ENCODE results near the gene KCNB1. TPM values are rescaled to one million over a fixed set of nuclear protein-coding genes. Genes with fewer than 3 reads are reported as not detected.

The KCNB1 gene
- total RNA-seq, 1 donor from 2014 or later, result 0.39 TPM

GRCh38 chr20:49394264-49394663, 88.2 kb downstream of the KCNB1 start:
- intact Hi-C loops (cut with micrococcal nuclease), result no loop called here

DNA sequence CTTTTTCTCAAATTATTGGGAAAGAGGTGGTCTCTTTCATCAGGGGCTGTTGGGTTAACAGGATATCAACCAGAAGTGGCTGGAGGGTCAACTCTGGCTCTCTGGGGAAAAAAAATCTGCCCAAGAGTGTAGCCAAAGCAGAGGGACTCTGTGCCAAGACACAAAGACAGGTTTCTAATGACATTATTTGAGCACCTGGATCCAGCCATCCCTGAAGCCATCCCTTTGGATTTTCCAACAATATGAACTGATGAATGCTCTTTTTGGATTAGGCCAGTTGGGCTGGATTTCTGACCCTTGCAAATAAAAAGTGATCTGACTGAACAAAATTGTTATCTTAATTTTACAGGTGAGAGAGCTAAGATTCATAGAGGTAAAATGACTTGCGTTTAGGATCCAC, 88.7 kb downstream of the KCNB1 start:
- intact Hi-C loops (cut with micrococcal nuclease), result no loop called here

- intact Hi-C loops (cut with micrococcal nuclease), result no loop called here
Observed at GRCh38 chr20:49392745-49393144, 89.7 kb downstream of the KCNB1 start.

- intact Hi-C loops (cut with micrococcal nuclease), result no loop called here
Observed at GRCh38 chr20:49391404-49392245, 90.8 kb downstream of the KCNB1 start.

DNA sequence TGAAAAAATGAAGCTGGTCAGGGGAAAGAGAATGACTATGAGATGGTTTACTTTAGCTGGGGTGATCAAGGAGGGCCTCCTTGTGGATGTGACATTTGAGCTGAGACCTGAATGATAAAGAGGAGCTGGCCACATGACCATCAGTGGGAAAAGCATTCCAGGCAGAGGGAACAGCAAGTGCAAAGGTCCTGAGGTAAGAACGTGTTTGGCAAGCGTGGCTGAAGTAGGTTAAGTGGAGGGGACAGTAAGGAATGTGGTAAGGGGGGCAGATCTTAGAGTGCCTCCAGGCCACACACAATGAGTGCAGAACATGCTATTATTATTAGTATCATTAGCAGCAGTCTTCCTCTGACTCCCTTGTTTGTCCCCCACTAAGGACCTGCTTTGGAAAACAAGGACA, 92.6 kb downstream of the KCNB1 start:
- intact Hi-C loops (cut with micrococcal nuclease), result loop anchor here (10.0 kb wide), 1 partner anchor 95 kb away; the partner anchor contains the start of gene KCNB1

DNA sequence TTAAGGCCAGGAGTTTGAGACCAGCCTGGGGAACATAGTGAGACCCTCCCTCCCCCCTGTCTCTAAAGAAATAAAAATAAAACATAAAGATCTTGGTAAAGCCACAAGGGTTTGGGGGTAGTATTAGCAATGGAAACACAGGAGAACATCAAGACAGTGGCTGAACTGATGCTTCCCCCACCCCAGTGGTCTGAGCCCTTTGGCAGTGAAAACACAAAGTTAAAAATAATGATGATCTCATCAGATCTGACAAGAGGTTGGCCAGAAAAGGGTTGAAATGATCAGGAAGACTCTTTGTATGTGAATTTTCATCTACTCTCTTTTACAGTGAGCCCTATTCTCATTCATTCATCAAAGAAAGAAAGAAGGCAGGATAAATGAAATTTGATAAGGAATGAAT, 93.7 kb downstream of the KCNB1 start:
- intact Hi-C loops (cut with micrococcal nuclease), result loop anchor here (10.0 kb wide), 1 partner anchor 96 kb away; the partner anchor contains the start of gene KCNB1

DNA sequence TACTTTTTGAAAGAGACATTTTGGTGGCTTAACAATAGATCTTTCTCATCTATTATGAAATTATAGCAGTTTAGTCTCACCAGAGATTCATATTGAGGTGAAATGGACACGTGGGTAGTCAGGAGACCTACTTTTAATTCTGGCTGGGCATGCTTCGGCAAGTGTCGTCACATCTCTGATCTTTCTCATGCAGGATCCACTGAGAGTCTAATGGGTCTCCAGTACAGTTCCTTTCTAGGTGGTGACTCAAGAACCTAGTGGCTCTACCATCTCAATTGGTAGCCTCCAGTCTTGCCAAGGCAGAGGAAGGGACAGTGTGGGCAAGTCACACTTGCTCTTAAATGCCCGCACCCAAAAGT, 94.9 kb downstream of the KCNB1 start:
- intact Hi-C loops (cut with micrococcal nuclease), result loop anchor here (10.0 kb wide), 1 partner anchor 97 kb away; the partner anchor contains the start of gene KCNB1

GRCh38 chr20:49386848-49387580, 95.5 kb downstream of the KCNB1 start:
- intact Hi-C loops (cut with micrococcal nuclease), result loop anchor here (10.0 kb wide), 1 partner anchor 98 kb away; the partner anchor contains the start of gene KCNB1

GRCh38 chr20:49385465-49385864, 97.0 kb downstream of the KCNB1 start:
- intact Hi-C loops (cut with micrococcal nuclease), result loop anchor here (10.0 kb wide), 1 partner anchor 99 kb away; the partner anchor contains the start of gene KCNB1

DNA sequence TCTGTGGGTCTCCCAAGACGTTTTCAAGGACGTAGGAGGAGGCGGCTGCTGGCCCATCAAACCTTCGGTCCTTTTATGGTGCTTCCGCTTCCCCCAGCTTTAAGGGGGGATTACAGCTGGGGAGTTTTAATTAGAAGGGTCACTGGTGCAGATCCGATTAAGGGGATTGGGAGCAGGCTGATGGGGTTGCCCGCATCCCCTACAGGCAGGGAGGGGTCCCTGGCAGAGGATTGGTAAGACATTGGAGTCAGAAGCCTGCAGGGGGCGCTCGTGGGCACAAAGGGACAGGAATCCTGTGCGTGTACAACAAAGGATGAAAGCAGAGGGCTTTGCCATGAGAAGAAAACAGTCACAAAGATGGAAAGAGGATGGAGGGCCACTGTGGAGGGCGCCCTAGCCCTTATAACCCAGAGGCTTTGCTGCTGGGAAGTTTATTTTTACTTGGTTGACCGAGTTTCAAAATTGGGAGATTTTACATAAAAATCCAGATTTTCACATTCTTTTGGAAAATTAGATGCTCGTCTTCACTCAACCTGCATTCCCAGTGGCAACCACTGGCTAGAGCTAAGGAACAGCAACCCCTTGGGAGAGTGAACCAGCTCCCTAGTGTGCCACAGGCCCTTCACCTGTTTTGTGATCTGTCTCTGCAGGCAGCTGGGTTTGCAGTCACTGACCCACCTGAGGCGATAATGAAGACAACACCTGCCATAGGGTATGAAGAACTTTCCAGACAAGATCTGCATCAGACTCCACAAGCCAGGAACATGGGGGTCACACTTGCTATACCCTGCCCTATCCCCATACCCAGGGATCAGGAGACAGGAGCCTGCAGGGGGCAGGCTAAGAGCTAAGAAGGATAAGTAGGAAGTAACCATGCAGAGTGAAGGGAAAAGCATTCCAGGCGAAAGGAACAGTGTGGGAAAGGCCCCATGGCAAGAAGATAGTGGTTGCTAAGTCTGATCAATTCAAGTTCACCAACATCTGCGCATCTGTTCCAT, 97.7 kb downstream of the KCNB1 start:
- intact Hi-C loops (cut with micrococcal nuclease), result loop anchor here (10.0 kb wide), 1 partner anchor 100 kb away; the partner anchor contains the start of gene KCNB1

GRCh38 chr20:49381558-49382493, 100.6 kb downstream of the KCNB1 start:
- intact Hi-C loops (cut with micrococcal nuclease), result loop anchor here (10.0 kb wide), 1 partner anchor 103 kb away; the partner anchor contains the start of gene KCNB1

- intact Hi-C loops (cut with micrococcal nuclease), result loop anchor here (10.0 kb wide), 1 partner anchor 104 kb away; the partner anchor contains the start of gene KCNB1
Observed at GRCh38 chr20:49380337-49380780, 102.1 kb downstream of the KCNB1 start.

- intact Hi-C loops (cut with micrococcal nuclease), result no loop called here
Observed at GRCh38 chr20:49379338-49379737, 103.1 kb downstream of the KCNB1 start.

GRCh38 chr20:49377326-49377725, 105.1 kb downstream of the KCNB1 start:
- intact Hi-C loops (cut with micrococcal nuclease), result no loop called here

- intact Hi-C loops (cut with micrococcal nuclease), result no loop called here
Observed at GRCh38 chr20:49375170-49375569, 107.3 kb downstream of the KCNB1 start.

DNA sequence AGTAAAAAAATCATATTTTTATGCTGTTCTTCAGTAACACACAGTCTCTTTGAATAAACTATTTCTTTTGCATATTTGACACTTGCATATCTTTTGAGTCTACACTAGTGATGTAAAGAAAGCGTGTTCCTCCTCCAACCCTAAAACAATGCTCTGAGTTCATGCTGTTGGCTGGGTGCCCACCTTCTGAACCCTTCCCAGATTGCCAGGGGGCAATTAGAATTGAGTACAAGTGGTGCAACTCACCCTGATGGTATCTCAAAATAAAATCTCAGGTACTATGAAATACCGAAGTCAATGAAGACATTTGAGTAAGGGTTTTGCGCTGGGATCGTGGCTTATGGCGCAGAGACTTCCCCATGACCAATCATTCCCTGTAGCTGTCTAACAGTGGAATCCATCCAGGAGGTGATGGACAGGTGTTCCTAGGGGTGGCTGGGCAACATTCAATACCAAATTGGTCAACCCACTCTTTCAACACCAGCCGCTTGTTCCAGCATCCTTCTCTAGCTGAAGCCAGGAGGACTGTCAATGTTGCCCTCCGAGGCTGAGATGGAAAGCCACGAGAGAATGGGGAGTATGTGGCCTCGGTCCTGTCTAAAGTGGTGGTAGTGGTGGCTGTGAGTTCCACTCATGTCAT, 110.3 kb downstream of the KCNB1 start:
- intact Hi-C loops (cut with micrococcal nuclease), result no loop called here

DNA sequence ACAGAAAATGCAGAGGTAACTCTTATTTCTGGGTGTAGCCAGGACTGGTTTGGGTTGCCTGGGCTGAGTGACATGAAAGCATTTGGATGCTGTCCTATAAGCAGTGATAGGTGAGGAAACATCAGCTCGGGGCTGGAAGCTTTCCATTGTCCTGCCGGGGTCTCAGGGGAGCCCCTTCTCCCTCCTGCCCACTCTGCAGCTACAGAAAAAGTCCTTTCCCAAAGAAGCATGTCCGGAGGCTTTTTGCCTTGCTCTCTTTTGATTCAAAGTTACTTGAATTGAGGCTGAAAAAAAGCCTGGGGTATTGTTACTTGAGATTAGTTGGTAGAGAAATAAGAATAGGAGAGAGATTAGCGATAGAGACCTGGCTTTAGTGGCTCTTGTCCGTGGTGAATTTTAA, 113.9 kb downstream of the KCNB1 start:
- intact Hi-C loops (cut with micrococcal nuclease), result no loop called here

DNA sequence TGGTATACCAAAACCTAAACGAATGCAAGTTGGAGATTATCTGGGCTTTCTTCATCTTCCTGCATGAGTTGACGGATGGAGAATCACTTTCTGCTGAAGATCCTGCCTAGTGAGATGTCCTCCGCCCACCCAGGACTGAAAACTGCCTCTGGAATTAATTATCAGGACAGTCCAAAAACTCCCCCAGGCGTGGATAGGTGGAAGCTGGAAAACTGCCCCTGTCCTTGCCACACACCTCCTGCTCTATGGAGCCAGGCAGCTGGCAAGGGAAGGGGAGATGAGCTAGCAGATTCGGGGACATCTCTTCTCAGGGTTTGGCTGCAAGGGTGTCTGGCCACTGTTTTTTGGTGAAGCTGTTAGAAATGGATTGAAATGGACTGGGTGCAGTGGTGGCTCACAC, 115.4 kb downstream of the KCNB1 start:
- intact Hi-C loops (cut with micrococcal nuclease), result no loop called here

- intact Hi-C loops (cut with micrococcal nuclease), result no loop called here
Observed at GRCh38 chr20:49366687-49367086, 115.8 kb downstream of the KCNB1 start.
